Measurements from ENCODE around the gene HDLBP. TPM values are rescaled to one million over a fixed set of nuclear protein-coding genes. Genes with fewer than 3 reads are reported as not detected.

HDLBP gene
- polyA plus RNA-seq, 4 donors = 136 to 394 (median 171) TPM

GRCh38 chr2:241182531-241183133, 132.8 kb downstream of the HDLBP start:
- H3K27me3 ChIP-seq (ENCODE audit: control insufficient read depth in 3 of 3, insufficient read depth in 3 of 3, low read length in 3 of 3) = no peaks in the 10 kb centered on the region
- H3K9me3 ChIP-seq (ENCODE audit: control insufficient read depth in 2 of 2, insufficient read depth in 1 of 2, low read depth in 1 of 2, low read length in 1 of 2) = no peaks in the 10 kb centered on the region
- no peak for DNase-seq
- no peaks in the 10 kb centered on the region for H3K4me1 ChIP-seq (ENCODE audit: control insufficient read depth in 3 of 3, insufficient read depth in 2 of 3, low read depth in 1 of 3, low read length in 2 of 3)
- no peak overlapping the region for H3K4me3 ChIP-seq (ENCODE audit: low read depth in 1 of 3, low read length in 3 of 3)
- no peak for FAIRE-seq
- peaks cover 5 to 37% (median 12%) of the 10 kb centered on the region in 3 donors for H3K36me3 ChIP-seq (ENCODE audit: control insufficient read depth in 3 of 3, insufficient read depth in 2 of 3, low read depth in 1 of 3, low read length in 3 of 3)
- whole genome bisulfite sequencing, 3 donors = 91 to 94% (median 93%) methylated on average over 28 of the region's 28 CpGs
- H3K27ac ChIP-seq (ENCODE audit: low read depth in 1 of 3, low read length in 2 of 3) = no peak overlapping the region

- H3K27me3 ChIP-seq (ENCODE audit: control insufficient read depth in 3 of 3, insufficient read depth in 3 of 3, low read length in 3 of 3) = no peaks in the 10 kb centered on the region
- H3K9me3 ChIP-seq (ENCODE audit: control insufficient read depth in 2 of 2, insufficient read depth in 1 of 2, low read depth in 1 of 2, low read length in 1 of 2) = no peaks in the 10 kb centered on the region
- H3K36me3 ChIP-seq (ENCODE audit: control insufficient read depth in 3 of 3, insufficient read depth in 2 of 3, low read depth in 1 of 3, low read length in 3 of 3) = peaks cover 5 to 39% (median 12%) of the 10 kb centered on the region in 3 donors
- H3K27ac ChIP-seq (ENCODE audit: low read depth in 1 of 3, low read length in 2 of 3) = no peak overlapping the region
- no peak overlapping the region for H3K4me3 ChIP-seq (ENCODE audit: low read depth in 1 of 3, low read length in 3 of 3)
- no peak for FAIRE-seq
- no peak for DNase-seq
- no peaks in the 10 kb centered on the region for H3K4me1 ChIP-seq (ENCODE audit: control insufficient read depth in 3 of 3, insufficient read depth in 2 of 3, low read depth in 1 of 3, low read length in 2 of 3)
- 96 to 98% (median 98%) methylated on average over 3 of the region's 3 CpGs for WGBS, 3 donors
Observed at GRCh38 chr2:241182126-241182525, 133.3 kb downstream of the HDLBP start.

- Histone ChIP-seq H3K27ac (ENCODE audit: low read depth in 1 of 3, low read length in 2 of 3) (no peak overlapping the region), H3K4me3 (ENCODE audit: low read depth in 1 of 3, low read length in 3 of 3) (no peak overlapping the region), H3K9me3 (ENCODE audit: control insufficient read depth in 2 of 2, insufficient read depth in 1 of 2, low read depth in 1 of 2, low read length in 1 of 2) (no peaks in the 10 kb centered on the region), H3K36me3 (ENCODE audit: control insufficient read depth in 3 of 3, insufficient read depth in 2 of 3, low read depth in 1 of 3, low read length in 3 of 3) (peaks cover 5 to 48% (median 12%) of the 10 kb centered on the region in 3 donors), H3K27me3 (ENCODE audit: control insufficient read depth in 3 of 3, insufficient read depth in 3 of 3, low read length in 3 of 3) (no peaks in the 10 kb centered on the region), H3K4me1 (ENCODE audit: control insufficient read depth in 3 of 3, insufficient read depth in 2 of 3, low read depth in 1 of 3, low read length in 2 of 3) (no peaks in the 10 kb centered on the region)
- DNase-seq = no peak
- WGBS, 3 donors = 91 to 97% (median 97%) methylated on average over 12 of the region's 12 CpGs
- no peak for FAIRE-seq
Observed at GRCh38 chr2:241180495-241180894, 135.0 kb downstream of the HDLBP start.

GRCh38 chr2:241179899-241180298, 135.6 kb downstream of the HDLBP start:
- H3K36me3 ChIP-seq (ENCODE audit: control insufficient read depth in 3 of 3, insufficient read depth in 2 of 3, low read depth in 1 of 3, low read length in 3 of 3) = peaks cover 5 to 49% (median 12%) of the 10 kb centered on the region in 3 donors
- no peaks in the 10 kb centered on the region for H3K9me3 ChIP-seq (ENCODE audit: control insufficient read depth in 2 of 2, insufficient read depth in 1 of 2, low read depth in 1 of 2, low read length in 1 of 2)
- DNase-seq (no peak), FAIRE-seq (no peak)
- H3K4me3 ChIP-seq (ENCODE audit: low read depth in 1 of 3, low read length in 3 of 3) = no peak overlapping the region
- no peak overlapping the region for H3K27ac ChIP-seq (ENCODE audit: low read depth in 1 of 3, low read length in 2 of 3)
- H3K27me3 ChIP-seq (ENCODE audit: control insufficient read depth in 3 of 3, insufficient read depth in 3 of 3, low read length in 3 of 3) = no peaks in the 10 kb centered on the region
- no peaks in the 10 kb centered on the region for H3K4me1 ChIP-seq (ENCODE audit: control insufficient read depth in 3 of 3, insufficient read depth in 2 of 3, low read depth in 1 of 3, low read length in 2 of 3)
- WGBS, 3 donors = 72 to 89% (median 74%) methylated on average over 4 of the region's 4 CpGs

- DNase-seq (no peak), FAIRE-seq (no peak)
- Histone ChIP-seq H3K36me3 (ENCODE audit: control insufficient read depth in 3 of 3, insufficient read depth in 2 of 3, low read depth in 1 of 3, low read length in 3 of 3) (peaks cover 5 to 57% (median 15%) of the 10 kb centered on the region in 3 donors), H3K27ac (ENCODE audit: low read depth in 1 of 3, low read length in 2 of 3) (no peak overlapping the region), H3K27me3 (ENCODE audit: control insufficient read depth in 3 of 3, insufficient read depth in 3 of 3, low read length in 3 of 3) (no peaks in the 10 kb centered on the region), H3K4me3 (ENCODE audit: low read depth in 1 of 3, low read length in 3 of 3) (no peak overlapping the region), H3K9me3 (ENCODE audit: control insufficient read depth in 2 of 2, insufficient read depth in 1 of 2, low read depth in 1 of 2, low read length in 1 of 2) (no peaks in the 10 kb centered on the region), H3K4me1 (ENCODE audit: control insufficient read depth in 3 of 3, insufficient read depth in 2 of 3, low read depth in 1 of 3, low read length in 2 of 3) (no peaks in the 10 kb centered on the region)
- 66 to 96% (median 78%) methylated on average over 4 of the region's 4 CpGs for WGBS, 3 donors
Observed at GRCh38 chr2:241178961-241179360, 136.5 kb downstream of the HDLBP start.

- H3K4me3 ChIP-seq (ENCODE audit: low read depth in 1 of 3, low read length in 3 of 3) = no peak overlapping the region
- no peak for FAIRE-seq
- no peak for DNase-seq
- H3K36me3 ChIP-seq (ENCODE audit: control insufficient read depth in 3 of 3, insufficient read depth in 2 of 3, low read depth in 1 of 3, low read length in 3 of 3) = peaks cover 5 to 48% (median 13%) of the 10 kb centered on the region in 3 donors
- no peaks in the 10 kb centered on the region for H3K9me3 ChIP-seq (ENCODE audit: control insufficient read depth in 2 of 2, insufficient read depth in 1 of 2, low read depth in 1 of 2, low read length in 1 of 2)
- no peaks in the 10 kb centered on the region for H3K4me1 ChIP-seq (ENCODE audit: control insufficient read depth in 3 of 3, insufficient read depth in 2 of 3, low read depth in 1 of 3, low read length in 2 of 3)
- WGBS, 3 donors = 96 to 98% (median 96%) methylated on average over 12 of the region's 12 CpGs
- no peaks in the 10 kb centered on the region for H3K27me3 ChIP-seq (ENCODE audit: control insufficient read depth in 3 of 3, insufficient read depth in 3 of 3, low read length in 3 of 3)
- no peak overlapping the region for H3K27ac ChIP-seq (ENCODE audit: low read depth in 1 of 3, low read length in 2 of 3)
Observed at GRCh38 chr2:241177526-241178334, 137.7 kb downstream of the HDLBP start.

Other genes starting within 250 kb of the HDLBP start
- 10 to 100 TPM; 25.3 to 55.1 (median 30.1) TPM for gene MTERF4, start 213.4 kb downstream of the HDLBP start, polyA plus RNA-seq
- 10 to 100 TPM in 1 of 4 donors, 1 to 10 TPM in 3; 4.7 to 14.7 (median 6.2) TPM for gene PASK, start 166.2 kb downstream of the HDLBP start, polyA plus RNA-seq
- gene PPP1R7, start 165.2 kb downstream of the HDLBP start, polyA plus RNA-seq = 10 to 100 TPM; 57.3 to 74.7 (median 63.5) TPM
- 10 to 100 TPM in 1 of 4 donors, 1 to 10 TPM in 3; 1.1 to 40.0 (median 5.9) TPM for gene ANO7, start 127.0 kb downstream of the HDLBP start, polyA plus RNA-seq
- 100 to 1,000 TPM; 112 to 311 (median 148) TPM for gene SEPTIN2, start 253 bp upstream of the HDLBP start, polyA plus RNA-seq
- gene FARP2, start 40.6 kb upstream of the HDLBP start, polyA plus RNA-seq = 10 to 100 TPM; 25.7 to 65.3 (median 49.8) TPM
- 100 to 1,000 TPM; 122 to 190 (median 150) TPM for gene STK25, start 192.9 kb upstream of the HDLBP start, polyA plus RNA-seq
- 10 to 100 TPM in 2 of 4 donors, 1 to 10 TPM in 2; 4.5 to 15.5 (median 9.9) TPM for gene BOK, start 243.1 kb upstream of the HDLBP start, polyA plus RNA-seq

Data from small intestine (tissue), 7 donors.